ENCODE data around the gene PUSL1. TPM values are rescaled to one million over a fixed set of nuclear protein-coding genes. Genes with fewer than 3 reads are reported as not detected.
A peak's percentile ranks its signal among the peaks of the same experiment; 100 is the strongest.

Gene PUSL1
- total and polyA plus RNA-seq, 2 donors from 2014 or later, result 12.6 to 13.9 TPM

GRCh38 chr1:1330366-1331067 lies 22.1 kb downstream of the PUSL1 start:
- peak overlapping the region in 1 of 3 donors; percentile 40 for H3K9ac ChIP-seq (ENCODE audit: low read length in 3 of 3)
- FAIRE-seq, result no peak

GRCh38 chr1:1331068-1331965 lies 22.9 kb downstream of the PUSL1 start, which contains the start of gene TAS1R3:
Gene TAS1R3 (plus strand): TSS chr1:1331280. CDS start chr1:1331346, 66 bp downstream.
- intact Hi-C loops (cut with DNase I), result no loop called here
- H3K27ac ChIP-seq (ENCODE audit: low read depth in 2 of 2, low read length in 2 of 2), result no peak within 1 kb of the TSS
- H3K36me3 ChIP-seq (ENCODE audit: control insufficient read depth in 2 of 3, insufficient read depth in 3 of 3, low read length in 3 of 3), result peaks cover 0 to 3% (median 2%) of the 10 kb centered on the region in 3 donors
- peaks cover 0 to 1% (median 0%) of the 10 kb centered on the region in 3 donors for H3K9me3 ChIP-seq (ENCODE audit: control insufficient read depth in 2 of 3, insufficient read depth in 1 of 3, low read length in 3 of 3)
- FAIRE-seq, result no peak
- H3K4me3 ChIP-seq (ENCODE audit: low read length in 3 of 3), result no peak within 1 kb of the TSS
- no peaks in the 10 kb centered on the region for H3K27me3 ChIP-seq (ENCODE audit: control insufficient read depth, insufficient read depth, low read length)
- H3K4me1 ChIP-seq (ENCODE audit: control insufficient read depth in 2 of 3, insufficient read depth in 2 of 3, low read depth in 1 of 3, low read length in 3 of 3), result peaks cover 0 to 7% (median 0%) of the 10 kb centered on the region in 3 donors
- H3K9ac ChIP-seq (ENCODE audit: low read length in 3 of 3), result peak within 1 kb of the TSS in 1 of 3 donors; percentile 40
- DNase-seq, result no peak
- no peak for TF ChIP-seq CTCF (IDR thresholded peaks at IDR 0.05; ENCODE audit: borderline replicate concordance, extremely low read depth, insufficient read depth)

More at GRCh38 chr1:1330366-1331067, 22.1 kb downstream of the PUSL1 start:
- H3K4me1 ChIP-seq (ENCODE audit: control insufficient read depth in 2 of 3, insufficient read depth in 2 of 3, low read depth in 1 of 3, low read length in 3 of 3), result peaks cover 0 to 15% (median 4%) of the 10 kb centered on the region in 3 donors
- no peak for TF ChIP-seq CTCF (IDR thresholded peaks at IDR 0.05; ENCODE audit: borderline replicate concordance, extremely low read depth, insufficient read depth)
- H3K36me3 ChIP-seq (ENCODE audit: control insufficient read depth in 2 of 3, insufficient read depth in 3 of 3, low read length in 3 of 3), result peaks cover 0 to 3% (median 2%) of the 10 kb centered on the region in 3 donors
- peaks cover 0 to 1% (median 0%) of the 10 kb centered on the region in 3 donors for H3K9me3 ChIP-seq (ENCODE audit: control insufficient read depth in 2 of 3, insufficient read depth in 1 of 3, low read length in 3 of 3)
- no peaks in the 10 kb centered on the region for H3K27me3 ChIP-seq (ENCODE audit: control insufficient read depth, insufficient read depth, low read length)
- no peak for DNase-seq
- H3K27ac ChIP-seq (ENCODE audit: low read depth in 2 of 2, low read length in 2 of 2), result no peak overlapping the region
- H3K4me3 ChIP-seq (ENCODE audit: low read length in 3 of 3), result no peak overlapping the region
- intact Hi-C loops (cut with DNase I), result no loop called here

DNA sequence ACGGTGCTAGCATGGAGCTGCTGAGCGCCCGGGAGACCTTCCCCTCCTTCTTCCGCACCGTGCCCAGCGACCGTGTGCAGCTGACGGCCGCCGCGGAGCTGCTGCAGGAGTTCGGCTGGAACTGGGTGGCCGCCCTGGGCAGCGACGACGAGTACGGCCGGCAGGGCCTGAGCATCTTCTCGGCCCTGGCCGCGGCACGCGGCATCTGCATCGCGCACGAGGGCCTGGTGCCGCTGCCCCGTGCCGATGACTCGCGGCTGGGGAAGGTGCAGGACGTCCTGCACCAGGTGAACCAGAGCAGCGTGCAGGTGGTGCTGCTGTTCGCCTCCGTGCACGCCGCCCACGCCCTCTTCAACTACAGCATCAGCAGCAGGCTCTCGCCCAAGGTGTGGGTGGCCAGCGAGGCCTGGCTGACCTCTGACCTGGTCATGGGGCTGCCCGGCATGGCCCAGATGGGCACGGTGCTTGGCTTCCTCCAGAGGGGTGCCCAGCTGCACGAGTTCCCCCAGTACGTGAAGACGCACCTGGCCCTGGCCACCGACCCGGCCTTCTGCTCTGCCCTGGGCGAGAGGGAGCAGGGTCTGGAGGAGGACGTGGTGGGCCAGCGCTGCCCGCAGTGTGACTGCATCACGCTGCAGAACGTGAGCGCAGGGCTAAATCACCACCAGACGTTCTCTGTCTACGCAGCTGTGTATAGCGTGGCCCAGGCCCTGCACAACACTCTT lies 23.8 kb downstream of the PUSL1 start:
- Histone ChIP-seq H3K9ac (ENCODE audit: low read length in 3 of 3) (no peak overlapping the region), H3K4me3 (ENCODE audit: low read length in 3 of 3) (no peak overlapping the region)
- no peak for FAIRE-seq

More for the DNA sequence above, 23.8 kb downstream of the PUSL1 start:
- peaks cover 0 to 3% (median 0%) of the 10 kb centered on the region in 3 donors for H3K36me3 ChIP-seq (ENCODE audit: control insufficient read depth in 2 of 3, insufficient read depth in 3 of 3, low read length in 3 of 3)
- H3K9me3 ChIP-seq (ENCODE audit: control insufficient read depth in 2 of 3, insufficient read depth in 1 of 3, low read length in 3 of 3), result peaks cover 0 to 1% (median 0%) of the 10 kb centered on the region in 3 donors
- DNase-seq, result no peak
- no peak overlapping the region for H3K27ac ChIP-seq (ENCODE audit: low read depth in 2 of 2, low read length in 2 of 2)
- H3K27me3 ChIP-seq (ENCODE audit: control insufficient read depth, insufficient read depth, low read length), result no peaks in the 10 kb centered on the region
- no peak for TF ChIP-seq CTCF (IDR thresholded peaks at IDR 0.05; ENCODE audit: borderline replicate concordance, extremely low read depth, insufficient read depth)
- intact Hi-C loops (cut with DNase I), result no loop called here
- H3K4me1 ChIP-seq (ENCODE audit: control insufficient read depth in 2 of 3, insufficient read depth in 2 of 3, low read depth in 1 of 3, low read length in 3 of 3), result peaks cover 0 to 3% (median 0%) of the 10 kb centered on the region in 3 donors

Data from kidney (tissue), 14 donors.